HG02840 (cell line): Measurements from ENCODE around the gene OR56A5.

Experiments
- ATAC-seq: cut with Tn5 transposase; IDR thresholded peaks from one replicate; pipeline ENCODE4 v1.9.1; 2021; ENCODE audit warnings: mild to moderate bottlenecking, moderate library complexity, moderate number of reproducible peaks; ENCODE audit not compliant: unreplicated experiment, low FRiP score

Gene OR56A5

DNA sequence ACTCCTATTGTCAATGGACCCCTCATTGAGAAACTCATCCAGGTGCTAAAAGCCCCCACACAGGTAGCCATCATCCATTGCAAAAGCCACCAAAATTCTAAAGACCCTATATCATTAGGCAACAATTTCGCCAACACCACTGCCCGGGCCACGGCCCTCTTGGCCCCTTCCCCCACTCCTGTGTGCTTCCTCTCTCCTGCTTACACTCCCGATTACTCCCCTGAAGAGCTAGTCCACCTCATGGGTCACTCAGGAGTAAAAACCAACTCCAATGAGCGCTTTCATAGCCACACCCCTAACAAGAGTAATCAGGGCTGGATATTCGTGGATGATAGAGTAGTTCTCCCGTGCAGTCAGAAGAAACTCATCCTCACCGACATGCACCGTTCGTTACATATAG, 35.2 kb downstream of the OR56A5 start:
- ATAC-seq, result no peak

DNA sequence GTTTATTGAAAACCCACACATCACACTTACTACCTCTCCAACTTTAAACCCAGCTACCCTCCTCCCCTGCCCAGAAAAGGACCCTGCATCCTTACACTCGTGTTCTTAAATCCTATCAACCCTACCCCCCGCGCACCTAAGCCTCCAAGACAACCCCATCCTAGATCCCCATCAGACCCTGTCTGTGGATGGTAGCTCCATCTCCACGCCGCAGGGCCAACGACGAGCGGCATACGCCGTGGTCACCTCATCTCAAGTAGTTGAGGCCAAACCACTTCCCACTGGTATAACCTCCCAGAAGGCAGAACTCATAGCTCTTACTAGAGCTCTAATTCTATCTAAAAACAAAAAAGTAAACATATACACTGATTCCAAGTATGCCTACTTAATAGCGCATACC, 35.6 kb downstream of the OR56A5 start:
- no peak for ATAC-seq

DNA sequence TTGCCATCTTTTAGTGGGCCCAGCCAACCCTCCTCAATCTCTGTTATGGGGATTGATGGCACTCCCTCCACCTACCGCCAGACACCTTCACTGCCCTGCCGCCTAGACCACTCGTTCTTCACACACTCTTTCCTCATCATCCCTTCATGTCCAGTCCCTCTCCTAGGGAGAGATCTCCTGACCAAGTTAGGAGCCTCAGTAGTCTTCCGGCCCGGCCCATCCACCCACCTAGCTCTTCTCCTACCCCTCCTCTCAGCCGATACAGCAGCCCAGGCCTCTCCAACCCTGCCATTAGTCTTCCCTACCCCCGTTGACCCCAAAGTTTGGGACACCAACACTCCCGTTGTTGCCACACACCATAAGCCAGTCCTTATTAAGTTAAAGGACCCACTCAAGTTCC, 37.2 kb downstream of the OR56A5 start:
- ATAC-seq, result no peak

DNA sequence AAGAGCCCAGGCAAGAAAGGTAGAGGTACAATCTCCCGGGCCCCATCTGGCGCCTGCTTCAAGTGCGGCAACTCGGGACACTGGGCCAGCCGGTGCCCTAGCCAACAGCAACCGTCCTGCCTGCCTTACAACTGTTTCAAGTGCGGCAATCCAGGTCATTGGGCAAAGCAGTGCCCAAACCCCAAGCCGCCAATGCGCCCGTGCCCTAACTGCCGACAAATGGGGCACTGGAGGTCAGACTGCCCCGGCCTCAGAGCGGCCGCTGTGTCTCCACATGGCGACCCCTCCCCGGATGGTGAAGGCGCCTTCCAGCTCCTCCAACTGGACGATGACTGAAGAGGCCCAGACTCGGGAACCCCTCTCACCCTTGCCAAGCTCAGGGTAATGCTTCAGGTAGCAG, 37.7 kb downstream of the OR56A5 start:
- ATAC-seq, result no peak

DNA sequence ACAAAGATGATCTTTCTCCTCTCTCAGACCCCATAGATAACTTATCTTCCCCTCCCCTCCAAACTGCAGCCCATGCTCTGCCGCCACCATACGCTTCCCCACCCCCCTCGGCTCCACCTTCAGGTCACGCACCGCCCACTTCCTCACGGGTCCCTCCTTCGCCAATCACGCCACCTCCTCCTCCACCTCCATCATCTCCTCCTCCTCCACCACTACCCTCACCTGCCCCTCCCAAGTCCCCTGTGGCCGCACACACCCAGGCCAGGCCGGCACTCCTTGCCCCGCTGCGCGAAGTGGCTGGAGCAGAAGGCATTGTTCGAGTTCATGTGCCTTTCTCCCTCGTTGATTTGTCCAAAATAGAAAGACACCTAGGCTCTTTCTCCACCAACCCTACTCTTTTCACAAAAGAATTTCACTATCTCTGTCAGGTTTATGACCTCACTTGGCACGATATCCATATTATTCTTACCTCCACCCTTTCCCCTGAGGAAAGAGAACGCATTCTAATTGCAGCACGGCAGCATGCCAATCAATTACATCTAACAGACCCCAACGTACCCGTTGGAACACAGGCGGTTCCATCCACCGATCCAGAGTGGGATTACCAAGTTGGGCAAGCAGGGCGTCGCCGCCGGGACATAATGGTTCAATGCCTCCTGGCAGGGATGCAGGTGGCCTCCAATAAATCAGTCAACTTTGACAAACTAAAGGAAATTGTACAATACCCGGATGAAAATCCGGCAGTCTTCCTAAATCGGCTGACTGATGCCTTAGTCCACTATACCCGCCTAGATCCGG, 38.5 kb downstream of the OR56A5 start:
- ATAC-seq, result no peak

DNA sequence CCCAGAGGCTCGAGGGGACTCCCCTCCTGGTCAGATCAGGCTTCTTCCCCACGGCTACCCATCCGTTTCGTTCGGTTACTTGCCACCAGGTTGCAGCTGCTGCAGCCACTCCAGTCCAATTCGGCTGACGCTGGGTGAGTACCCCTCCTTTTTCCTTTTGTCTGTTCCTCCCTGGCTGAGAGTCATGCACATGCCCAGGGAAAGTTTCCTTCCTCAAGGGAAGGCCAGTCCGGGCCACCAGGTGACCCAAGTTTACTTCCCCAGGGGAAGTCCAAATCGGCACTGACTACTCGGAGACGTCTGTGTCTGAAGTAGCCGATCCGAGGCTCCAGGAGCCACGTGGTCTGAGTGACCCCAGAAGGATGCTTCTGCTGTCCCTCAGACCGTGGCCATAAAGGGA, 39.5 kb downstream of the OR56A5 start:
- ATAC-seq, result no peak

DNA sequence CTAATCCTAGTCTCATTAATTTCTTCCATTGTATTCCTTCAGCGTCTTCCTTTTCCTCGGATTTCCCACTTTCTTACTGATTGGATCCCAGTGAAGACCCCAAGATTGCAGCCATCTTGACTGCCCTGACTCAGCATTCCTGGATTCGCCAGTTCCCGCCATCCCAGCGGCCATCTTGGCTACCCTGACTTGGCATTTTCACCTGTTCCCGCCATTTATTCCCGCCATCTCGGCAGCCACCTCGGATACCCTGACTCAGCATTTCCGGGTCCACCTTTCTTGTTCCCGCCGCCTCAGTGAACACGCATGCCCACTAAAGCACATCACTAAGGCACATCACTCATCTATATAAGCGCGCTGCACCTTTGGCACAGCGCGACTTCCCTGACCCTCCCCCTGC, 40.0 kb downstream of the OR56A5 start:
- no peak for ATAC-seq

DNA sequence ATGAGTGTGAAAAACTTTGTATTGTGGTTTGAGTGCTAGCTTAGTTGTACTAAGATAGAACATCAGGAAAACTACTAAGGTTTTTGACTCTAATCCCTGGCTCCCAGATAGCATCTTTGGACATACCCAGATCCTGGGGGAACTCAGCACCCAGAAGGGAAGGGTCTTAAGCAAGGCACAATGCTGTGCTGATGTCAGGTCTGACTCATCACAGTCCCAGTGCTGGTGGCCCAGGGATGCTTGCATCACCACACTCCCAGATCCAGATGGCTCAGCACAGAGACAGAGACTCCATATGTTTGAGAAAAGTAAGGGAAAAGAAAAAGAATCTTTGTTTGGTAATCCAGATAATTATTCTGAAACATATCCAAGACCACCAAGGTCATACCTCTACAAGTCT, 44.5 kb downstream of the OR56A5 start:
- ATAC-seq, result peak; percentile 11

DNA sequence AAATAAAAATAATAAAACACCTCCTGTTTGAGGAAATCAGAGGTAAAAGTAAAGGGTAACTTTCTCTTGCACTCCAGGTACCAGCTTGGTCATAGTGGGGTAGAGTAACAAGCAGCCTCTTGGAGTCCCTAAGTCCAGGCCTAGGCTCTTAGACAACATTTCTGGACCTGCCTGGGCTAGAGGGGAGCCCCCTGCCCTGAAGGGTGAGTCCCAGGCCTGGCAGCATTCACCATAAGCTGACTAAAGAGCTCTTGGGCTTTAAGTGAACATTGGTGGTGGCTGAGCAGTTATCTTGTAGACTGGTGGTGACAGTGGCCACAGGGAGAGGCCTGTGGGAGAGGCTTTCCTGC, 44.9 kb downstream of the OR56A5 start:
- peak; percentile 47 for ATAC-seq

DNA sequence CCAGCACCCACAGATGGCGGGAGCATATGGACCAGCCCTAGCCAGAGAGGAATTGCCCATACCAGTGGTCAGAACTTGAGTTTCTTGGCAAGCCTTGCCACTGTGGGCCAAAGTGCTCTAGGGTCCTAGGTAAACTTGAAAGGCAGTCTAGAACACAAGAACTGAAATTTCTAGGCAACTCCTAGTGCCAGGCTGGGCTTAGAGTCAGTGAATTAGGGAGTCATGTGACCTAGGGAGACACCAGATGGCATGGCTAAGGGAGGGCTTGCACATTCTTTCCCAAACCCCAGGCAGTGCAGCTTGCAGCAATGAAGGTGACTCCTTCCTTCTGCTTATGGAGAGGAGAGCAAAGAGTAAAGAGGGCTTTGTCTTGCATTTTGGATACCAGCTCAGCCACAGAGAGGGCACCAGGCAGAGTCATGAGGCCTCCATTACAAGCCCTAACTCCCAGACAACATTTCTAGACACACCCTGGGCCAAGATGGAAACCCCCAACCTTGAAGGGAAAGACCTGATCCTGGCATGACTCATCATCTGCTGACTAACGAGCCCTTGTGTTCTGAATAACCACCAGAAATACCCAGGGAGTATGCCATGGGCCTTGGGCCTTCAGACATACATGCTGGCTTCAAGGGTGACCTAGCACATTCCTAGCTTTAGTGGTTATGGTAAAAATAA, 45.4 kb downstream of the OR56A5 start:
- peak; percentile 79 for ATAC-seq
